DOHH2 (cell line): ENCODE data around the gene PECR.

Experiments
- H3F3A ChIP-seq: fragments of 200-600 bp; sonication (generic), shearing (Covaris generic); 2 replicates; pipeline ENCODE4 v1.6.0; 2016; ENCODE audit warnings: antibody characterized with exemption, mild to moderate bottlenecking; ENCODE audit not compliant: control insufficient read depth, insufficient read depth
- H3K27ac ChIP-seq: fragments of 200-600 bp; sonication (generic); 2 replicates; pipeline ENCODE4 v1.5.1; 2014; ENCODE audit warnings: low read depth, mild to moderate bottlenecking, low read length, moderate library complexity
- H3K27me3 ChIP-seq: fragments of 200-600 bp; sonication (generic); 2 replicates; pipeline ENCODE4 v1.6.1; 2014; ENCODE audit warnings: mild to moderate bottlenecking, low read length, mixed read lengths; ENCODE audit not compliant: control insufficient read depth
- H3K36me3 ChIP-seq: fragments of 200-600 bp; sonication (generic); 2 replicates; pipeline ENCODE4 v1.6.1; 2014; ENCODE audit warnings: mild to moderate bottlenecking, low read length, moderate library complexity, mixed read lengths; ENCODE audit not compliant: control insufficient read depth
- H3K4me1 ChIP-seq: fragments of 200-600 bp; sonication (generic); 2 replicates; pipeline ENCODE4 v1.6.1; 2014; ENCODE audit warnings: mild to moderate bottlenecking, low read length, mixed read lengths; ENCODE audit not compliant: control insufficient read depth
- H3K4me2 ChIP-seq: fragments of 200-600 bp; sonication (generic); 2 replicates; pipeline ENCODE4 v1.6.0; 2014; ENCODE audit warnings: mild to moderate bottlenecking, low read length, moderate library complexity
- H3K4me3 ChIP-seq: fragments of 200-600 bp; sonication (generic); 2 replicates; pipeline ENCODE4 v1.5.1; 2014; ENCODE audit warnings: mild to moderate bottlenecking, low read length, mixed read lengths
- H3K79me2 ChIP-seq: fragments of 200-600 bp; sonication (generic); 2 replicates; pipeline ENCODE4 v1.6.1; 2014; ENCODE audit warnings: mild to moderate bottlenecking, low read length, mixed read lengths; ENCODE audit not compliant: control insufficient read depth
- H3K9me2 ChIP-seq: fragments of 200-600 bp; sonication (generic); replicated peaks from 2 replicates; pipeline ENCODE4 v1.6.1; 2014; ENCODE audit warnings: mild to moderate bottlenecking, low read length, mixed read lengths; ENCODE audit not compliant: control insufficient read depth
- H3K9me3 ChIP-seq: fragments of 200-600 bp; sonication (generic); 2 replicates; pipeline ENCODE4 v1.6.1; 2014; ENCODE audit warnings: antibody characterized with exemption, low read length, mixed read lengths; ENCODE audit not compliant: control insufficient read depth, insufficient read depth
- H4K20me1 ChIP-seq: fragments of 200-600 bp; sonication (generic); 2 replicates; pipeline ENCODE4 v1.6.0; 2014; ENCODE audit warnings: low read depth, mild to moderate bottlenecking, antibody characterized with exemption, low read length, moderate library complexity; ENCODE audit not compliant: control insufficient read depth, insufficient read depth
- CTCF ChIP-seq: fragments of 200-600 bp; sonication (generic); IDR thresholded peaks from one replicate; pipeline ENCODE4 v1.5.1; 2014; ENCODE audit warnings: antibody characterized with exemption, mild to moderate bottlenecking, low read depth, low read length; ENCODE audit not compliant: poor library complexity, severe bottlenecking
- EZH2phosphoT487 ChIP-seq: fragments of 200-600 bp; sonication (generic); IDR thresholded peaks from 2 replicates; pipeline ENCODE4 v1.6.1; 2017; ENCODE audit warnings: borderline replicate concordance, mild to moderate bottlenecking, antibody characterized with exemption, low read length, moderate library complexity, mixed read lengths

PECR gene

GRCh38 chr2:216109962-216110614 lies 28.5 kb upstream of the PECR start:
- Histone ChIP-seq H3K79me2 (peaks cover 52% of the 10 kb centered on the region), H3K4me3 (peak overlapping the region; percentile 96), H3K27me3 (no peaks in the 10 kb centered on the region; the same call in 1 of the 2 replicates), H3F3A (peaks cover 46% of the 10 kb centered on the region), H3K9me2 (no peaks in the 10 kb centered on the region), H3K4me2 (peak overlapping the region; percentile 91), H3K36me3 (peaks cover 54% of the 10 kb centered on the region), H3K4me1 (peaks cover 54% of the 10 kb centered on the region), H3K27ac (peak overlapping the region; percentile 75), H3K9me3 (no peaks in the 10 kb centered on the region), H4K20me1 (peaks cover 26% of the 10 kb centered on the region)
- no peak for TF ChIP-seq EZH2phosphoT487
- peak; percentile 65 for TF ChIP-seq CTCF

- Histone ChIP-seq H4K20me1 (peaks cover 23% of the 10 kb centered on the region), H3K27me3 (no peaks in the 10 kb centered on the region; the same call in 1 of the 2 replicates), H3K4me1 (peaks cover 47% of the 10 kb centered on the region), H3K4me2 (peak within 1 kb of the TSS; percentile 91), H3K4me3 (peak within 1 kb of the TSS; percentile 96), H3K27ac (peak within 1 kb of the TSS; percentile 75), H3K9me2 (no peaks in the 10 kb centered on the region), H3F3A (peaks cover 43% of the 10 kb centered on the region), H3K36me3 (peaks cover 47% of the 10 kb centered on the region), H3K9me3 (no peaks in the 10 kb centered on the region), H3K79me2 (peaks cover 45% of the 10 kb centered on the region)
- no peak for TF ChIP-seq EZH2phosphoT487
- no peak for TF ChIP-seq CTCF
Measured at GRCh38 chr2:216108967-216109921, 27.6 kb upstream of the PECR start, which contains the start of gene XRCC5. TSS of gene XRCC5 (plus strand) at chr2:216109348. CDS start at chr2:216109437, 89 bp downstream.

- no peaks in the 10 kb centered on the region for H3K9me3 ChIP-seq
- H3K4me1 ChIP-seq, result peaks cover 38% of the 10 kb centered on the region
- H3K27ac ChIP-seq, result peak overlapping the region; percentile 38; the same call in 1 of the 2 replicates
- no peaks in the 10 kb centered on the region for H3K9me2 ChIP-seq
- peak overlapping the region; percentile 50 for H3K4me3 ChIP-seq
- TF ChIP-seq CTCF (no peak), EZH2phosphoT487 (no peak)
- peaks cover 43% of the 10 kb centered on the region for H3K79me2 ChIP-seq
- H4K20me1 ChIP-seq, result peaks cover 23% of the 10 kb centered on the region
- peaks cover 35% of the 10 kb centered on the region for H3F3A ChIP-seq
- peaks cover 39% of the 10 kb centered on the region for H3K36me3 ChIP-seq
- H3K4me2 ChIP-seq, result peak overlapping the region; percentile 60
- no peaks in the 10 kb centered on the region; the same call in 1 of the 2 replicates for H3K27me3 ChIP-seq
Measured at GRCh38 chr2:216108310-216108966, 26.8 kb upstream of the PECR start.
